NCI-H2196 treated with DMSO at 0.1 percent for 48 hours (cell line): ENCODE measurements around the gene PRKAG2.
"Not testable (repeated sequence)": the region's sequence is repeated elsewhere in the genome, so short reads cannot be mapped to it uniquely, and the experiment has no call there.

ENCODE experiments used
- DNase-seq: peaks from one replicate; lab custom pipeline; 2025; ENCODE audit not compliant: unreplicated experiment; lab: John Stamatoyannopoulos, UW

The PRKAG2 gene

DNA sequence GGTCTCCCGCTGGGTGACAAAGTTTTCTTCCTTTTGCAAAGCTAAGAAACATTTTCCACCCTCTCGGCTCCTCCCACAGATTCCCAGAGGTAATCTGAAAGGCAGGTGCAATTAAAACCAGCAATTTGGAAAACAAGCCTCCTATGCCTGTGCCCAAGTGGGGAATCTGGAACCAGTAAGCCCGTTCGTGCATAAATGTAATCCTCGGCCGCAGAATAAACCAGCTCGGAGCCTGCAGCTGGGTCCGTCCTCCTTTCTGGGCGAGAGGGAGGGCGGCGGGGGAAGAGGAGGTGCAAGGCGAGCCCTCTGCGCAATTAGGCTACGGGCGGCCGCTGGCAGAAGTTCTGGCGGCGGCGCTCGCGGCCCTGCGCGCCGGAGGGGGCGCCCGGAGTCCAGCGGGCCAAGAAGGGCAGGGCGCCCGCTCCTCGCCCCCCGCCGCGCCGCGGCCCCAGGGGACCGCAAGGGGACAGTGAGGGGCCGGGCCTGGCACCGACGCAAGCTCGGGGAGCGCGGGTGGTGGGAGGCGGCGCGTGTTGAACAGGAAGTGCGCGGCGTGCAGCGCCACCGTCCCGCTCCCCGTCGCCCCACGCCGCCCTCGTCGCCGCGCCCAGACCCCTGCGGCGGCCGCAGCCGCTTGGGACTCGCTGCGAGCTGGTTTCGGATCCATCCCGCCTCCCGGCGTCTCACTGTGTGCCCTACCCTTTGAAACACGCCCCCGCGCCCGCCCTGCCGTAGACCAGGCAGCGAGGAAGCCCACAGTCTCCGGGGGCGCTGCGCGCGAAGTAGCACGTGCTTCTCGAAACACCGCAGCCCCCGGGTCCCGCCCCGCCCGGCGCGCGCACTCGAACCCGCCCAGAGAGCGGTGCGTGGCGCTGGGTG is at the start of gene PRKAG2:
TSS of gene PRKAG2 (minus strand) at position 217 of the 879 bp plus-strand sequence. CDS start 495 bp downstream, outside the sequence.
- peak; percentile 2 for DNase-seq

DNA sequence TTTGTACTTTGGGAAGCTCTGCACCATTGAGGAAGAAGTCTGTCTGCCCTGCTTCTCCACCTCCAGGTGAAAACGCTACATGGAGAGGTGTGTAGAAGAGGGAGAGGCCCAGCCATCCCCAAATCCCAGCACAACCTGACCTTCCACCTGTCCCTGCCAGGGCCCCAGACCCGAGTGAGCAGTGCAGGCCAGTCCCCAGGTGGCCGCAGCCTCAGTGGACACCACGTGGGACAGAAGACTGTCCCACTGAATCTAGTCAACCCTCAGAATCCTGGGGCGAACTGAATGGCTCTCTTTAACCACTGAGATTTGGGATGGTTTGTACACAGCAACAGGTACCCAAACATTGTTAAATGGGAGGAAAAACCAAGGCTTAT is 49.4 kb upstream of the PRKAG2 start:
- no peak for DNase-seq

GRCh38 chr7:151925446-151926335 is 48.8 kb upstream of the PRKAG2 start:
- DNase-seq, result no peak

DNA sequence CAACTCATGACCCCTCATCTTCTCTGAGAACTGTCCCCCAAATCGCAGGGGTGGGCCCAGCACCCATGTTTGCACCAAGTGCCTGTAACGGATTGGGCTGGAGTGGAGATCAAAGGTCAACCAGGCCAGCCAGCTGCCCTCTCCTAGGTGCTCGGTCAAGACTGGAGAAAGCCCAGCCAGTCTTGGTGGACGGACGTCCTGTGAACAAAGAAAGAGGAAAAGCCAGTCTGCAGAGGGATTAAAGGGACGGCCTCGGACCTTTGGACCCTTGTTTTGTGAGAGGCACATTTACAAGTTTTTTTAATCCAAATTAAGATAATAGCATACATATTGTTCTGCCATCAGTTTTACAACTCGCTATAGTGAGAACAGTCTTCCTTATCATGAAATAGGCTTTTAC is 47.6 kb upstream of the PRKAG2 start:
- DNase-seq, result no peak

DNA sequence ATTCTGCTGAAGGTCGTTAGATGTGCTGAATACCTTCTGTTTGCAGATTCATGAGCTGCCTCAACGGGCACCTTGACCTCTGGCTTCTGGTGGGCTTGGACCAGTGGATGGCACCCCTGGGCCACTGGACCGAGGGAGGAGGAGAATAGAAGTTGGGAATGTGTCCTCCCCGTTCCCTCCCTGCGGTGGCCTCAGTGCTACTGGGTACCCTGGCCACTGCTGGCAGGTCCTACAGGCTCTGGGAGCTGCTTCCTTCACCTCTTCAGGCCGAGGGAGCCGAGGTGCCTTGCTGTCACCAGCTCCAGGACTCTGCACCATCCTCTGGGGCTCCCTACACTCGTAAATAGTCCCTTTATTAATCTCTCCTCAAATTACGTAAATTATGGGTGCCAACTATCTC is 47.1 kb upstream of the PRKAG2 start:
- no peak for DNase-seq

GRCh38 chr7:151923097-151923876 is 46.4 kb upstream of the PRKAG2 start:
- no peak for DNase-seq

- DNase-seq, result no peak
These were observed 44.5 kb upstream of the PRKAG2 start for GRCh38 chr7:151921451-151921850.

DNA sequence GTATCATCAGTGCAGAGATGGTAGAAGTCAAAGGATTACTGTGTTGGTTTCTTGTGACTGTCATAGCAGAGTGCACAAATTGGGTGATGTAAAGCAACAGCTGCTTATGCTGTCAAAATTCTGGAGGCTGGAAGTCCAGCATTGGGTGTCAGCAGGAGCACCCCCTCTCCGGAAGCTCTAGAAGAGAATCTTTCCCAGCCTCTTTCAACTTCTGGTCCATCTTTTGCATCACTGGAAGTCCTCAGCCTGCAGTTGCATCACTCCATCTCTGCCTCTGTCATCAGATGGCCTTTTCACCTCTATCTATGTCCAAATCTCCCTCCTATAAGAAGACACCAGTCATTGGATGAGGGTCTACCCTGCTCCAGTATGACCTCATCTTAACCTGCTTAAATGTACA is 43.6 kb upstream of the PRKAG2 start:
- DNase-seq, result no peak

DNA sequence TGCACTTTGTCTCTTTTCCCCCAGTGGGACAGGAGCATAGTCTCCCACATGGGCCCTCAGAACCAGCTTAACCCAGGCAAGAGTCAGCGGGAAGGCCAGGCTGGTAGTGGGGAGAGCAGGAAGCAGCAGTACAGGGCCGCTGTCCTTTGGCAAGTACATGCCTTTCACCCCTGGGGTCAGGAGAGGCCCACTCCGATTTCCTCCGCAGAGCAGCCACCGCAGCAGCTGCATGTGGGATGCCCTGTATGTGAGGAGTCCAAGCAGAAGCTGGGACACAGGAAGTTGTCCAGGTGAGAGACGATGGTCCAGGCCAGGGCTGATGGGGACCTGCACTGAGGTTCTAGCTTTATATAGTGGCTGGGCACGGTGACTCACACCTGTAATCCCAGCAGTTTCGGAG is 42.7 kb upstream of the PRKAG2 start:
- DNase-seq, result no peak

DNA sequence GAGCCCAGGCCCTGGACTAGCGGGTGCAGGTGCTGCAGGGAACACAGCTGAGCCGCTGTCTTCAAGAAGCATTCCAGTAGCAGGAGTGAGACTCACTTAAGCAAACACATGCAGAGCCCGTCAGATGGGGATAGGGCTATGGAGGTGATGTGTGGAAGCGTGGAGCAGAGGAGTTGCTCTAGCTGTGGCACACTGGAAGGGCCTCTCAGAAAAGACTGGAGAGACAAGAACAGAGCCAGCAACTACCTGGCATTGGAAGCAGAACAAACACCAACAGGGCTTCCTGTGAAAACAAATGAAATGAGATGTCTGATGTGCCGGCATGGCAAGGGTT is 41.6 kb upstream of the PRKAG2 start:
- DNase-seq, result no peak

- no peak for DNase-seq
These were observed 41.0 kb upstream of the PRKAG2 start for GRCh38 chr7:151917791-151918509.

GRCh38 chr7:151914051-151914450 is 37.1 kb upstream of the PRKAG2 start:
- DNase-seq, result no peak

DNA sequence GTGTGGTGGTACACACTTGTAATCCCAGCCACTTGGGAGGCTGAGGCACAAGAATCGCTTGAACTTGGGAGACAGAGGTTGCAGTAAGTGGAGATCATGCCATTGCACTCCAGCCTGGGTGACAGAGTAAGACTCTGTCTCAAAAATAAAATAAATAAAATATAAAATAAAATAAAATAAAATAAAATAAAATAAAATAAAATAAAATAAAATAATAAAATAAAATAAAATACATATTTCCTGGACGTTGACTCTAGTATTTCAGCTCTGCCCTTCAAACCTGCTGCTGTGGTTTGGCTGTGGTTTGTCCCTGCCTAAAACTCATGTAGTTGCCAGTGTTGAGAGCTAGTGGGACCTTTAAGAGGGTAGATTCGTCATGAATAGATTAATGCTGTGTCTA is 33.7 kb upstream of the PRKAG2 start:
- DNase-seq, result not testable (repeated sequence)

- not testable (repeated sequence) for DNase-seq
These were observed 30.2 kb upstream of the PRKAG2 start for GRCh38 chr7:151907115-151907514.

GRCh38 chr7:151905766-151906165 is 28.9 kb upstream of the PRKAG2 start:
- no peak for DNase-seq

GRCh38 chr7:151905353-151905752 is 28.4 kb upstream of the PRKAG2 start:
- DNase-seq, result no peak

- no peak for DNase-seq
These were observed 27.4 kb upstream of the PRKAG2 start for GRCh38 chr7:151904270-151904669.

- no peak for DNase-seq
These were observed 26.5 kb upstream of the PRKAG2 start for GRCh38 chr7:151903249-151904032.

DNA sequence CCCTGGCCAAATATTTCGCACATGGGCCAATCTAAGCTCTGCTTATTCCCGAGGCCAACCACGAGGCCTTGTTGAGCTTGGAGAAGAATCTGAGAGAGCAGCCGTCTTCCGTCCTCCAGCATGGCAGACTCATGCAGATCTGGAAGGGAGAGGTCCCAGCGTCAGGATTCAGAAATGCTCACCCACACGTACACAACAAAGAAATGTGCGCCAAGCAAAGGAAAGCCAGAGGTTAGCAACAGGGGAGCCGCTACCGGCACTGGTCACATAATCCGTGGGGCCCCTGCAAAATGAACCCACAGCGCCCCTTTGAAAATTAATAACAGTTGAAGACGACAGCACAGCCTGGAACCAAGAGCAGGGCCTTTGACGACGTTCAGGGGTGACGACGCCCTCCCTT is 25.4 kb upstream of the PRKAG2 start:
- no peak for DNase-seq

DNA sequence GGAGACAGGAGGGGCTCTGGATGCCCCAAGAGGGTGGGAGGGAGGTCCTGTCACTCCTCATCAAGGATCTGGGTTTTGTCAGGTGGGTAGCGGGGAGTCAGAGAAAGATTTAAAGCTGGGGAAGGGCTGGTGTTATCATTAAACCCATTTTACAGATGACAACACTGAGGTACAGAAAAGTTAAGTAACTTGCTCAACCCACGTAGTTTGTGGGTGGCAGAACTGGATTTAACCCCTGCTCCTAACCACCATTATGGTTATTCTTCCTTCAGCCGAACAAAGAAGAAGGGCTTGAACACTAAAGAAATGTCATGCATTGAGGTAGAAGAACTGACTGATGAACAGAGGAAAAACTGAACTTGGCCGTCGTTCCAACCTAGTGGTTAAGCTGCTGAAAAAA is 24.9 kb upstream of the PRKAG2 start:
- no peak for DNase-seq
